Endothelial cell of umbilical vein (primary cell): ENCODE results near the gene ACTL7B. TPM values are rescaled to one million over a fixed set of nuclear protein-coding genes. Genes with fewer than 3 reads are reported as not detected.

ENCODE experiments used
- BruUV-seq: library from RNA; stranded (reverse); fragments of 400-500 nt; replicated peaks from 2 replicates; lab custom pipeline; 2021; lab: Mats Ljungman, UMichigan
- CTCF ChIA-PET: fragments of 300-600, 350-600 bp; sonication (Branson Sonifier 250); formaldehyde crosslinking; loops from one replicate; lab custom pipeline; 2021; ENCODE audit warnings: antibody characterized with exemption, inconsistent platforms; lab: Charles Lee
- POLR2A ChIA-PET: fragments of 300-600, 350-600 bp; sonication (Branson Sonifier 250); formaldehyde crosslinking; loops from one replicate; lab custom pipeline; 2021; ENCODE audit warnings: antibody characterized with exemption, inconsistent platforms; lab: Charles Lee
- DNase-seq: peaks from one replicate; pipeline ENCODE4 v3.0.0-alpha.2; 2011; ENCODE audit warnings: low read depth, low spot score
- FAIRE-seq: peaks from 2 replicates; lab custom pipeline; 2011; peaks lifted over from hg19 to GRCh38; lab: Jason Lieb, UNC
- H2AFZ ChIP-seq: 2 replicates; pipeline ENCODE4 v1.6.0; 2012; ENCODE audit warnings: low read depth, low read length, control low read depth, inconsistent platforms
- H3K27ac ChIP-seq: 2 replicates; pipeline ENCODE4 v1.5.1; 2011; ENCODE audit warnings: low read depth, mild to moderate bottlenecking, control low read depth, low read length, moderate library complexity; ENCODE audit not compliant: insufficient read depth
- H3K27me3 ChIP-seq, 2 experiments: 2 replicates each; pipeline versions ENCODE4 v1.6.0 to v1.6.1; 2011; ENCODE audit warnings: low read length in 2 of 2, mixed read lengths in 1 of 2; ENCODE audit not compliant: control insufficient read depth in 2 of 2, insufficient read depth in 2 of 2
- H3K36me3 ChIP-seq, 2 experiments: 2 replicates in 1 of 2; 3 replicates in 1 of 2; pipeline ENCODE4 v1.5.1; 2011; ENCODE audit warnings: low read length in 2 of 2, mild to moderate bottlenecking in 1 of 2, moderate library complexity in 1 of 2; ENCODE audit not compliant: control insufficient read depth in 2 of 2, insufficient read depth in 2 of 2; ENCODE audit errors: extremely low read depth in 1 of 2
- H3K4me1 ChIP-seq: 3 replicates; pipeline ENCODE4 v1.5.1; 2011; ENCODE audit warnings: mild to moderate bottlenecking, low read length; ENCODE audit not compliant: control insufficient read depth, insufficient read depth; ENCODE audit errors: extremely low read depth
- H3K4me2 ChIP-seq: 2 replicates; pipeline ENCODE4 v1.6.1; 2011; ENCODE audit warnings: low read length, control low read depth, mixed read lengths; ENCODE audit not compliant: insufficient read depth
- H3K4me3 ChIP-seq, 3 experiments: fragments of 200-600 bp in 1 of 3; sonication (generic), shearing (Covaris generic) in 1 of 3; replicated peaks in 1 of 3; 2 replicates each; pipeline ENCODE4 v1.5.1; 2011 to 2016; ENCODE audit warnings: control low read depth in 3 of 3, low read length in 3 of 3, mild to moderate bottlenecking in 2 of 3, inconsistent platforms in 1 of 3, low read depth in 1 of 3, moderate library complexity in 1 of 3; ENCODE audit not compliant: insufficient read depth in 1 of 3
- H3K79me2 ChIP-seq: 2 replicates; pipeline ENCODE4 v1.6.0; 2012; ENCODE audit warnings: low read length, inconsistent platforms; ENCODE audit not compliant: control insufficient read depth, insufficient read depth
- H3K9ac ChIP-seq: replicated peaks from 2 replicates; pipeline ENCODE3; 2011; ENCODE audit warnings: low read length, control low read depth; ENCODE audit not compliant: insufficient read depth; ENCODE audit errors: extremely low read depth
- H3K9me1 ChIP-seq: replicated peaks from 3 replicates; pipeline ENCODE4 v1.6.0; 2011; ENCODE audit warnings: mild to moderate bottlenecking, low read length; ENCODE audit not compliant: control insufficient read depth, insufficient read depth; ENCODE audit errors: extremely low read depth
- H3K9me3 ChIP-seq: replicated peaks from 2 replicates; pipeline ENCODE4 v1.5.1; 2012; ENCODE audit warnings: low read length, inconsistent platforms; ENCODE audit not compliant: control insufficient read depth, insufficient read depth
- H4K20me1 ChIP-seq: replicated peaks from 2 replicates; pipeline ENCODE3; 2011; ENCODE audit warnings: mild to moderate bottlenecking, low read length; ENCODE audit not compliant: control insufficient read depth, insufficient read depth; ENCODE audit errors: extremely low read depth
- EZH2 ChIP-seq: IDR thresholded peaks from 2 replicates; pipeline ENCODE4 v1.6.1; 2012; ENCODE audit warnings: borderline replicate concordance, low read depth, mild to moderate bottlenecking, moderate library complexity, low read length, inconsistent platforms; ENCODE audit not compliant: severe bottlenecking
- FOS ChIP-seq: IDR thresholded peaks from 2 replicates; pipeline ENCODE4 v1.6.1; 2011; ENCODE audit warnings: mild to moderate bottlenecking, low read length, moderate library complexity, borderline replicate concordance; ENCODE audit not compliant: insufficient read depth
- GATA2 ChIP-seq: IDR thresholded peaks from 2 replicates; pipeline ENCODE4 v1.7.0; 2011; ENCODE audit warnings: low read depth, mild to moderate bottlenecking, moderate library complexity, mixed read lengths, low read length; ENCODE audit not compliant: insufficient read length, insufficient read depth
- JUN ChIP-seq: IDR thresholded peaks from 2 replicates; pipeline ENCODE4 v1.6.1; 2011; ENCODE audit warnings: borderline replicate concordance, low read depth; ENCODE audit not compliant: insufficient read length, insufficient read depth
- MYC ChIP-seq: IDR thresholded peaks from one replicate; pipeline ENCODE4 v1.6.1; 2011; ENCODE audit warnings: mild to moderate bottlenecking, low read depth, low read length
- POLR2A ChIP-seq: IDR thresholded peaks from 2 replicates; pipeline ENCODE4 v1.6.1; 2012; ENCODE audit warnings: low read depth, mild to moderate bottlenecking, control low read depth, low read length
- POLR2AphosphoS5 ChIP-seq: IDR thresholded peaks from 2 replicates; pipeline ENCODE4 v1.6.1; 2012; ENCODE audit warnings: low read depth, mild to moderate bottlenecking, control low read depth, low read length, moderate library complexity; ENCODE audit not compliant: insufficient read depth
- dilution Hi-C: fragments of 300-500 bp; cut with MboI; formaldehyde crosslinking; loops from one replicate; pipeline ENCODE4 v1.15.0; 2019; ENCODE audit warnings: low sequenced_read_pairs; ENCODE audit not compliant: extremely low pct_ligation_motif_present
- intact Hi-C: fragments of 100-400 bp; cut with micrococcal nuclease; formaldehyde crosslinking; loops from one replicate; pipeline ENCODE4 v1.10.0; 2022
- polyA plus RNA-seq, 4 experiments: library from polyadenylated mRNA; depleted of rRNA in 3 of 4; stranded (reverse) in 3 of 4; unstranded in 1 of 4; fragments of >200 nt; gene quantifications; 2 replicates each; pipeline versions ENCODE4 v1.2.1 to v1.2.3, GENCODE V29; 2011 to 2012; ENCODE audit warnings: missing spikeins in 1 of 4
- total RNA-seq: library from RNA; stranded (reverse); gene quantifications from 2 replicates; pipeline ENCODE4 v1.2.3, GENCODE V29; 2021
- TF ChIP-seq, protein P1 (sequence below), 2 donors: IDR thresholded peaks; 1 replicate in 1 of 2; 2 replicates in 1 of 2; pipeline ENCODE4 v1.5.1; 2011; ENCODE audit warnings: low read length in 2 of 2, mild to moderate bottlenecking in 2 of 2, moderate library complexity in 2 of 2, control low read depth in 1 of 2, inconsistent platforms in 1 of 2, low read depth in 1 of 2; ENCODE audit not compliant: insufficient read depth in 1 of 2; ENCODE audit errors: extremely low read depth in 1 of 2
- TF ChIP-seq, protein P2 (sequence below): IDR thresholded peaks from 2 replicates; pipeline ENCODE4 v1.6.1; 2011; ENCODE audit not compliant: insufficient read depth, insufficient read length

ACTL7B gene
- total and polyA plus RNA-seq, 2 donors (not counting 3 experiments of a cell fraction or from before 2014, with no cell fraction given): not detected

DNA sequence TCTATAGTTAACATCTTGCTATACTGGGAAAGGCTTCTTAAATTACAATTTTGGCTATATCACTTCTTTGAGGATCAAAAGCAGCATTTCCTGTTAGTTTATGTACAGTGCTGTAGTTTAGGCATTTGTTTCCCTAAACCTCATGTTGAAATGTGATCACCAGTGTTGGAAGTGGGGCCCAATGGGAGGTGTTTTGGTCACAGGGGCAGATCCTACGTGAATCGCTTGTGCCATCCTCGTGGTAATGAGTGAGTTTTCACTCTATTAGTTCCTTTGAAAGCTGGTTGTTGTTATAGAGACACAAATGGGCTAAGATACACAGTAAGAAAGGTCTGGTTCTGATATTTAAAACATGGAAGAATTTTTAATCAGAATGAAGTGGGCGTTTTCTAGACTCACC, 12.0 kb upstream of the ACTL7B start:
- H3K9ac ChIP-seq: no peak overlapping the region
- no peak for FAIRE-seq
- H3K9me3 ChIP-seq: no peaks in the 10 kb centered on the region
- H3K4me2 ChIP-seq: no peak overlapping the region
- dilution Hi-C loops: no loop called here
- no TSS peak for BruUV-seq
- H2AFZ ChIP-seq: no peak overlapping the region
- no peaks in the 10 kb centered on the region for H3K4me1 ChIP-seq
- CTCF ChIA-PET: interaction anchor here (1.4 kb wide), 1 partner anchor 86 kb away, joined by 4 read pairs; no protein-coding TSS in a partner anchor
- H3K27me3 ChIP-seq: no peaks in the 10 kb centered on the region
- intact Hi-C loops: no loop called here
- no peaks in the 10 kb centered on the region for H3K79me2 ChIP-seq
- no peak overlapping the region for H3K27ac ChIP-seq
- no peak for DNase-seq
- H3K4me3 ChIP-seq: no peak overlapping the region
- POLR2A ChIA-PET: no interaction called here
- H3K9me1 ChIP-seq: no peaks in the 10 kb centered on the region
- TF ChIP-seq, protein P1, sequence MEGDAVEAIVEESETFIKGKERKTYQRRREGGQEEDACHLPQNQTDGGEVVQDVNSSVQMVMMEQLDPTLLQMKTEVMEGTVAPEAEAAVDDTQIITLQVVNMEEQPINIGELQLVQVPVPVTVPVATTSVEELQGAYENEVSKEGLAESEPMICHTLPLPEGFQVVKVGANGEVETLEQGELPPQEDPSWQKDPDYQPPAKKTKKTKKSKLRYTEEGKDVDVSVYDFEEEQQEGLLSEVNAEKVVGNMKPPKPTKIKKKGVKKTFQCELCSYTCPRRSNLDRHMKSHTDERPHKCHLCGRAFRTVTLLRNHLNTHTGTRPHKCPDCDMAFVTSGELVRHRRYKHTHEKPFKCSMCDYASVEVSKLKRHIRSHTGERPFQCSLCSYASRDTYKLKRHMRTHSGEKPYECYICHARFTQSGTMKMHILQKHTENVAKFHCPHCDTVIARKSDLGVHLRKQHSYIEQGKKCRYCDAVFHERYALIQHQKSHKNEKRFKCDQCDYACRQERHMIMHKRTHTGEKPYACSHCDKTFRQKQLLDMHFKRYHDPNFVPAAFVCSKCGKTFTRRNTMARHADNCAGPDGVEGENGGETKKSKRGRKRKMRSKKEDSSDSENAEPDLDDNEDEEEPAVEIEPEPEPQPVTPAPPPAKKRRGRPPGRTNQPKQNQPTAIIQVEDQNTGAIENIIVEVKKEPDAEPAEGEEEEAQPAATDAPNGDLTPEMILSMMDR (IDR thresholded peaks at IDR 0.05; ENCODE audit: extremely low read depth in 1 of 2, insufficient read depth in 1 of 2, low read depth in 1 of 2, low read length in 2 of 2): no peak
- TF ChIP-seq POLR2AphosphoS5: no peak
- TF ChIP-seq POLR2A: no peak
- no peak for TF ChIP-seq JUN
- no peak for TF ChIP-seq FOS
- TF ChIP-seq, protein P2, sequence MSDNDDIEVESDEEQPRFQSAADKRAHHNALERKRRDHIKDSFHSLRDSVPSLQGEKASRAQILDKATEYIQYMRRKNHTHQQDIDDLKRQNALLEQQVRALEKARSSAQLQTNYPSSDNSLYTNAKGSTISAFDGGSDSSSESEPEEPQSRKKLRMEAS: no peak
- no peak for TF ChIP-seq GATA2
- TF ChIP-seq MYC: no peak
- TF ChIP-seq EZH2: no peak
- H4K20me1 ChIP-seq: no peaks in the 10 kb centered on the region
- peaks cover 0 to 10% of the 10 kb centered on the region in 2 experiments for H3K36me3 ChIP-seq
